Mesenteric fat pad (tissue), 1 donor: ENCODE data around the gene IQUB. TPM values are rescaled to one million over a fixed set of nuclear protein-coding genes. Genes with fewer than 3 reads are reported as not detected.
"Not testable (repeated sequence)": the region's sequence is repeated elsewhere in the genome, so short reads cannot be mapped to it uniquely, and the experiment has no call there.

Experiments used
- DNase-seq: peaks from one replicate; pipeline ENCODE4 v3.0.0-alpha.2; 2020; ENCODE audit warnings: low spot score
- total RNA-seq: library from RNA; stranded (reverse); fragmentation: NEBNext Ultra II Directional; extraction: Animal tissue kit (Norgen Biotek cat#: 25700); gene quantifications from one replicate; pipeline ENCODE4 v1.2.1, GENCODE V29; 2021
- donor health status: DM: yes; HTN: yes; CAD: no.

Gene IQUB
- total RNA-seq, 1 donor from 2014 or later: 0.10 TPM

DNA sequence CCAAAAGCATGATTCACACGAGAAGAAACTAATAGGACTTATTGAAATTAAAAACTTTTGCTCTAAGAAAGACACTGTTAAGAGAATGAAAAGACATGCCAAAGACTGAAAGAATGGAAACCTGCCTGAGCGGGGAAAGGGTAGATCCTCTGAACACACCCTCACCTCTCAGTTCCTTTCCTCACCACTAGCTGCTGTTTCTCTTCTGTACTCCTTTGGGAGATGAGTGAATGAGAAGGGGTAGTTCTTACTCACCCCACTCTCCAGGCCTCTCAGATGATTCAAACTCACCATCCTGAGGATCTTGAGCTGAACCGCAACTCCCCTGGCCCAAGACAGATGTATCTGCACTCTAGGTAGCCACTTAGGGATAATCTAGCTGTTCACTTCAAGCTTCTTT lies 41.9 kb downstream of the IQUB start:
- no peak for DNase-seq

DNA sequence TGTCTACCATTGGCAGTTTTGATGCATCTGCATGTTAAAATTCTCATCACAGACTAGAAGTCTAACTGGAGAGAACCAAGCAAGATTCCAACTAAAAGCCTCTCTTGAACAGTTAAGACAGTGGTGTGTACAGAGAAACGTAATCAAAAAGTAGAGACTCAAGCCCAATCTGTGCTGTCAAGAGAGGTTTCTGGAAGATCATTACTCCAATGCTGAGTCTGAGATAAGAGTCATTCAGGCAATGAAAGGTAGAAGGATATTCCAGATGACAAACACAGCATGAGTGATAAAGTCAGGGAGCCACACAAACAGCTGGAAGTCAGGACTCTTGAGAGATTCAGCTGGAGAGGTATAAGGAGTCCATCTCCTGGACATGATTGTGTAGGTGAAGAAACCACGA lies 48.7 kb downstream of the IQUB start:
- DNase-seq: no peak

DNA sequence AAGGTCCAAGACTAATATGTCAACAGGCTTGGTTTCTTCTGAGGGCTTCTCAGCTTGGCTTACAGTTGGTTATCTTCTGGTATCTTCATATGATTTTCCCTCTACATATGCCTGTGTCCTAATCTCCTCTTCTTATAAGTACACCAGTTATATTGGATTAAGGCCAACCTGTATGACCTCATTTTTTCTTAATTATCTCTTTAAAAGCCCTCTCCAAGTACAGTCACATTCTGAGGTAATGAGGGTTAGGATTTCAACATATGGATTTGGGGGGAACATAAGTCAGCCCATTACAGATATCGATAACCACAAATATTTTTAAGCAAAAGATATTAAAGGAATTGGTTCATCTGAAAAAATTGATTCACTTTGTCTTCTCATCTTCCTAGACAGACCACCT lies 49.2 kb downstream of the IQUB start:
- DNase-seq: no peak

DNA sequence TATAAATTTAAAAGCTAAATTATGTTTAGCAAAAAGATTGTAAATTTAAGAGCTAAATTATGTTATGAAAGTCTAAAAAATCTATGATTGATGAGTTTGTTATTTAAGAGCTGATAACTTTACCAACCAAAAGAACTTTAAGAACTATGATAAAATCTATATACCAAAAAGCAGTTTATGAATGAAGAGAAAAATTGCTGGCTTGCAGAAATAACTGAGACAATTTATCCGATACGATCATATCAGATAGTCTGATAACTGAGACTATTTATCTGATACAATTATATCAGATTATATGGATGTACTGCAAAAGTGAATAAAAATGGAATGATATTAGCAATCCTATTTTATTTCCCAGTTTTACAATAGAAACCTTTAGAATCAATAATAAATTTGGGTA lies 50.2 kb downstream of the IQUB start:
- no peak for DNase-seq

DNA sequence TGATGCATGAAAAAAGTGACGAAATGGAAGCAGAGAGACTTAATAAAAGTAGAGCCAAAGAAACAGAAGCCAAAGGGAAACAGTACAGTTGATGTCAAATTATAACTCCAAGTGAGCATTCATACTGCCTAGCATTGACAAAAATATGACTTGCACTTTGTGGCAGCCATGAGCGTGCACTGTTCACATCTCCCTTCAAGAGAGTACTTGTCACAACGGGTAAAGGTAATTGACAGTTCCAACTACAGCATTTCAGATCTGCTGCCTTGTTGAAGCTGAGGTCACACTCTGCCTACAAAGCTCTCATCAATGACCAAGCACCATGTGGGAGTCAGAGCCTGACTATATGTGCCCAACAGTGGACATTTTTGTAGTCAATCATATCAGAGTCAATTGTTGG lies 54.3 kb downstream of the IQUB start:
- DNase-seq: no peak

DNA sequence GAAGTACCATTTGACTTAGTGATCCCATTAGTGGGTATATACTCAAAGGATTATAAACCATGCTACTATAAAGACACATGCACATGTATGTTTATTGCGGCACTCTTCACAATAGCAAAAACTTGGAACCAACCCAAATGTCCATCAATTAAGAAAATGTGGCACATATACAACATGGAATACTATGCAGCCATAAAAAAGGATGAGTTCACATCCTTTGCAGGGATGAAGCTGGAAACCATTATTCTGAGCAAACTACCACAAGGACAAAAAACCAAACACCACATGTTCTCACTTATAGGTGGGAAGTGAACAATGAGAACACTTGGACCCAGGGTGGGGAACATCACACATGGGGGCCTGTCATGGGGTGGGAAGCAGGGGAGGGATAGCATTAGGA lies 56.3 kb downstream of the IQUB start:
- DNase-seq: not testable (repeated sequence)

DNA sequence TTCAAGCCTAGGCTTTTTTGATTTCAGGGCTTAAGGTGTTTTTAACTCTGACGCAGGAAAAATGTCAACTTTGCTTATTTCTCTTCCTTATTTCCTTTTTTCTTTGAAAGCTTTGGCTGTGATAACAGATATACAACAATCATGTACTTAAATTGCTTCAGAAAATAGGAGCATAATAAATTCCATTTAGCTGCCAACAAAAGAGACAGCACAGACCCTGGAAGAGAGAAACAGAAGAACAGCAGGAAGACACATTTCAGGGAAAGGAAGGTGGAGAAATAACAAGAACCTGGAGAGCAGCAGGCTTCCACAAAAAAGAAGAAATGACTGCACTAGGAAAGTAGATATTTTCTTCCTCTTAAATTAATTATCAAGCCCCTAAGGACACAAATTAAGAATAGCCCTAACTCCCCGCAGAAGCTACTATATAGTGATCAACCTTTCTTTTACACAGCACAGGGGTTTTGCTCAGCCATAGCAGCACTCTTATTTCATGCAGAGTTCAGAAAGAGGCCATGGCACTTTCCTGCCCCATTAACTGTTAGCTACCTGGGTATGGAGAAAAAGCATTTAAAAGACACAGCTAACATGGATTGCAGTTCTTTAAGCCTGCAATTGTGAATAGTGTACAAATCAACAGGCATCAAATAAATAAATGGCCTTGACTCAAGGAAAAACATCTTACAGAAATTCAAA lies 61.5 kb downstream of the IQUB start:
- no peak for DNase-seq

DNA sequence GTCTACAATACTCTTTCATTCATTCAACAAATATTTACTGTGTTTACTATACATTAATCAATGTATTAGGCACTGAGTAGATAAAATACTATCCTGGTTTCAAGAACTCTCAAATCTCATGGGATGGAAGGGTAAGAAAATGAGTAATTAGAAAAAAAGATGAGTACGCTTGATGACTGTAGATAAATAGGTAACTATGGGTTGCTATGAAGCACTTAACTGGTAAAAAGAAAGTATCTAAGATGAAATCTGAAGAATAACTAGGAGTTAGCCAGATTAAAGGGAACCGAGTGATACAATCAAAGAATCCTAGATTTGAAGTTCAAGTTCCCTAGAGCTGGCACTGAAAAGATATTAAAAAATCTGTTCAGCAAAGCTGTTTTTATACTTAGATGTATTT lies 62.1 kb downstream of the IQUB start:
- no peak for DNase-seq

DNA sequence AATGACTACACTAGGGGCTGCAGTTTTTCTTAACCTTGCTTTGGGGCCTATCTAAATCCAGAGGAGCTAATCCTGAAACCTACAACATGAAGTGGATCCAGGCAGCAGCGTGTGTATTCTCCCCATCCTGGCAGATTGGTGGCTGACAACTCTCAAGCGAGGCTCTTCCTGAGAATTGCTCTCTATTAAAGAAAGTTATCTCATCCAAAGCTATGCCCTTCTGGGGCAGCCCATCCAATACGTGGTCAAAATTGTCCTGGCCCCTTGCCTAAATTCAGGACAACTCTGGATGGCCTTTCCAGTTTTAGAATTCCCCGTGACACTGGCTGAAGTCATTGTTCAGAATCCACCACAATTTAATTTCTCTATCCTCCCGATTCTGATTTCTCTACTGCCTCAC lies 66.1 kb downstream of the IQUB start:
- DNase-seq: no peak

DNA sequence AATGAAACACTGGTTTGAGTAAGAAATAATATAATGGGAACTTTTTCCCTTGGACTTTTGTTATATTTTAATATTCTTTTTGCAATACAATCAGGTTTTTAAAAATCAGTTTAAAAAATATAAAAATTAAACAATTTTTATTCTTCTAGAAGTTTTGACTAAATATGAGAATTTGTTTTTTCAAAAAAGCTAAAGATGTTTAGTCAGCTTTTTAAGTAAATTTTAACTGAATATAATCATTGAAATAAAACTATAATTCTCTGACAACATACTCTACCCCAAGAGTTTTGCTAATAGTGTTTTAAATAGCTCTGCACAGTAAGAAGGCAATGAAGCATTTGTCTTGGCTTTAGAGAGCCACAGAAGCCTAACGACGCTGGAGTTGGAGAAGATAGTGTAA lies 70.5 kb downstream of the IQUB start:
- DNase-seq: no peak

DNA sequence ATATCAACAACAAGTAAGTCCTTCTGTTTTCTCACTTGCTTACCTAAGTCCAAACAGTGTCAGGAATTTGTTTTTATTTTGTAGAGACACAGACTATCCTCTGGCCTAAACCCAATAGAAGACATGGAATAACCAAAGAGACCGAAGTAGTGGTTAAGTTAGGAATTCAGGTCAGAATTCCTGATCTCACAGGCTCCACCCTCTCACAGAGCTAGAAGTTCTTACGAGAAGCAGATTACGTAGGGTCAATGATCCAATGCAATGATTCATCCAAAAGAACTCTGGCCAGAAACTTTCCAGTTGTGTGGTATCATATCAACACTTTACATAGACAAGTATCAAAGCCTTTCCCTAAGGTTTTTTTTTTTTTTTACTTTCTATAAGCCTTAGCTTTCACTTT lies 73.8 kb downstream of the IQUB start:
- no peak for DNase-seq

DNA sequence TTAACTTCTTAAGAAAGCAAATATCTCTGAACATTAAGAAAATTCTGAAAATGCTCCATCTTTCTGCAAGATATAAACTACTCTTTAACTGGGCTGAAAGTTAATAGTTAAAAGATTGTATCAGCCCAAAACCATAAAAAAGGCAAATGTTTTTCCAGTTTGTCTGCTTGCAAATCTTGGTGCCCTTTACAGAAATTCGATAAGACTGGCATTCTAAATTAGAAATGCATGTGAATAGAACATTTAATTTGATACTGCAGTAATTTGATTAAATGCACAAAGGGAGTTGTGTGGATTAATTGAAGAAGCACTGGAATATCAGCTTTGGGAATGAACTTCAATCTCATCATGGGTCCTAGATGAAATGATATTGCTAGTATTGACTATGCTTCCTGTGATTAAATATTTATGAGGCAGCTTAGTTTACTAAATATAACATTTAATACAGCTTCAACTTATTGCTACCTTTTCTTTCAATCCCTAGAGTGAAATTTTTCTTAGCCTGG lies 78.4 kb downstream of the IQUB start:
- DNase-seq: no peak

DNA sequence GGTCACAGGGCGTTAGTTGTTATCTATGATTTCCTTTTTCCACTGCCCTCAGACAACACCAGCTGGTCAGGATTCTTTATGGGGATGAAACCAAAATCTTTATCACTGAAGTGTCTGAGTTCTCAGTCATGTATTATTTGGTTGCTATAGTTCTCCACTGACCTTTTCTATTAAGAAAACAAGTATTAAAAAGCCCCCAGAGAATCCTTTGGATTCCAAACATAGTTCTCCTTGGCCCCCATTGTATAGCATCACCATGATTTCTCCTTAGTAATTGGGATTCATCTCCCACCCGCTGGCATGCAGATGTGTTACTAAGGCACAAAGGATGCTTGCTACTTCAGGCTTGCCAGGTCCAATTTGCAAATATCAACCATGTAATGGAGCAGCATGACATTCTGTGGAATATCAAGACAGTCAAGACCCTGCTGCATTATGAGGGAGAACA lies 94.3 kb downstream of the IQUB start:
- DNase-seq: no peak

DNA sequence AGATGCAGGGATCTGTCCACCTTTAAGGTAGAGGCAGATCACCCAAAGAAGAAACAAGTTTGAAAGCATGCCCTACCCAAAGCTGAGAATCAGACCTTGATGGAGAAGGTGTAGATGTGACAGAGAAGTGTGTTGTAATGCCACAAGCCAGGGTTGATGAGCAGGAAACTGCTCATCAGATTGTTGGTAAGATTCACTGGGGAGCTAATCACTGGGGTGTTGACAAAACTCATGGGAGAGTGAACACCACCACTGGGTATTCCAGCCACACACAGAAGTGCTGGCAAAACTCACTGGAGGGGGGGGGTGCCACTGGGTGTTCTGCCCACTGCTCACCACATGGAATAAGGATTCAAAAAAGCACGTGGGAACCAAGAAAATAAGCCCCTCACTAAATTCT lies 95.2 kb downstream of the IQUB start:
- DNase-seq: no peak

DNA sequence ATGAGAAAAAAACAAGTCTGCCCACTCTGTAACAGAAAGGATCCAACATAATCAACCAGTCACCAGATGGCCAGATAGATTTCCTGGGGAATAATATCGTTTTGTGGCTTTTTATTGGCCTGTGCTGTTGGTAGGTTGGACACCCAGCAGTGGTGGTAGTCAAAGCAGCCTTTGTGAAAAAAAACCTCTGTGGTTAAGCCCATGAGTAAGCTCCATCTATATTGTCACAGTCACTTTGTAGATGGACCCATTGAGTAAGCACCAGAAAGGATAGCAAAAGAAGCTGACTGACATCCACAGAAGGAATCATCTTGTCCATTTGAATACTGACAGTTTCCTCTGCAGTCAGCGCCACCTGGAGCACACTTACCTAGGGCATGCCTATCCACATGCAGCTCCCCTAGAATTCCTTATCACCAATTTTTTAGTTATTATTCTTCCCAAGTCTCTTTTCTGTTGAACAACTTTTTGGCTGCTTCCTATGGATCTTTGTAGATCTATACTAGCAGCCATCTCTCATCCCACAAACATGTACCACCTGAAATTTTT lies 96.9 kb downstream of the IQUB start:
- DNase-seq: no peak

DNA sequence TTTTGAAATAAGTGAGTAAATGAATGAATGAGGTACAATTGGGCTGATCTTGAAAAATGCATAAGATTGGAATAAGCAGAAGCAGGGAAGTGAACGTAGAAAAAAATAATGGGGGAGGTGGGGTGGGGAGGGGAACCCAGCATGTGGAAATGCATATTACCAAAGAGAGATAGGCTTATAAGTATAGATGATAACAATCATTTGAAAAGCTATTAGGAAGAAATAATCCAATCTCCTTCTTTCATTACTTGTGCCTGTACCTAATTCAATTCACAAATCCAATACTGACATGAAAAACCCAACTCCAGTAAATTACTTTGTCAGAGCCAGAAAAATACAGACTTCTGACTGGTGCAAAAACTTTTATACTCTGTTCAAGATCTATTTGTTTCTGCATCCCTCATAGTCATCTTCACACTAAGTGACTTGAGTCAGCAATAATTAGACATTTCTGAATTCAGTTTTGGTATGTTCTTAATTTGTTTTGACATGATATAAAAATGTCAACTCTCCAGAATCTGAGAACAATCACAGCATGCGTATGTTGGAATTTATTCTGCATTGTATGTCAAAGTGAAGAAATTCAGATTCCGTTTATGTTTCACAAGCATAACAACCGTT lies 99.2 kb downstream of the IQUB start:
- DNase-seq: no peak

DNA sequence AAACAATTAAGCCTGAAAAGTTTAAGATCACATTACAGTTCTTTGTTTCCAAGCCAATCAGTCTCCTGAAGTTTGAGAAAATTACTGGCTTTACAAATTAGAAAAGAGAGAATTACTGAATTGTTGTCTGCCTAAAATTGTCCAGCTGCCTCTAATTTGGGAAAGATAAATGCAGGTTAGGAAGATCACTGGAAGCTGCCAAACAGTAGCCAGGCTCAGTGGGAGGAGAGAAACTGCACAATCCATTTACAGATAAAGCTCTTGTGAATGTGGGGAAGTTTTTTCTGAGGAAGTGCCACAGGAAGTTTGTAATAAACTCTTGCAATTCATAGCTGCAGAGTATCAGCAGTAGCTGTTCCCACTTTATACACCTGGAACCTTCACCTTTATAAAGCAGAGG lies 100.7 kb downstream of the IQUB start:
- no peak for DNase-seq

DNA sequence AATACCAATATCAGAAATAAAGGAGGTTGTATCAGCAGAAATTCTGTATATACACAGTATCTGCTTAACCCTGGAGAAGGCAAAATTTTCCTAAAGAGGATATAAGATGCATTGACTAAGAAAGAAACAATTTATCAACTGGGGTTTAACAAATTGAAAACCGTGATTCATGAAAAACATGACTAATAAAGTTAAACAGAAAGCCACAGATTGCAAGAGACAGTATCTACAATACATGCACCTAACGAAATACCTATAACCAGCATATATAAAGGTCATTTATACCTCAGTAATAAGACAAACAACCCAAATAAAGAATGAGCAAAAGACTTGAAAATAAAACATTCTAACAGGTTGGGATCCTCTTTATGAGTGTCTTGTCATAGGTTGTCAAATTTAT lies 101.8 kb downstream of the IQUB start:
- no peak for DNase-seq

DNA sequence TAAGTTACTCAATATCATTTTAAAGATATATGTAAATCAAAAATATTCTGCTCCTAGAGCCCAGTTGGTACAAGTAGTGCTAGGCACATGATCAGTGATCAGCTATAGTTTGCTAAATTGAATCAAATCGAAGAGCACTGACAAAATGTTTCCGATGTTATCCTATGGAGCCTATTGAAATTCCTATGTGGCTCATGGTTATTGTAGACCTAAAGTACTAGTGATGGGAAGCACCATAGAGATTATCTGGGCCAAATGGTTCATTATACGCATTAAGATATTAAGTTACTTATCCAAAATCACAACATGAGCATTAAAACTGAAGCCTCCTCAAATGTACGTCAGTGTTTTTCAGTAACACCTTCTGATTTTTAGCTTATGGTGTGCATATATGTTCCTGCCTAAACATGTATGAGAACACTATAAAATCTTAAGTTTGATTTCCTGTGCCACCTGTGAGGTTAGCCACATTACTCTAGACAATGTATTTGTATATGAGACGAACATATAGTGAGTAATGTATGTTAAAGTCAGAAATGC lies 103.2 kb downstream of the IQUB start:
- no peak for DNase-seq

DNA sequence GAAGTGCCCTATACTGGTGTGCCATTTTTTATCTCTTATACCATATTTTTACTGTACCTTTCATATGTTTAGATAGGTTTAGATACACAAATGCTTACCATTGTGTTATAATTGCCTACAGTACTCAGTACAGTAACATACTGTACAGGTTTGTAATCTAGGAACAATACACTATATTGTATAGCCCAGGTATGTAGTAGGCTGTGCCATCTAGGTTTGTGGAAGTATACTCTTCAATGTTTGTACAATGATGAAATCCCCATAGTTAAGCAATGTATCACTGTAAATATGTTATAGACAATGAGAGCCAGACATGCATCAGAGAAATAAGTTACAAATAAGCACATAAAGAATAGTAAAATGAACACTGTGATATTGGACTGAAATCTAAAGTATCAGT lies 109.1 kb downstream of the IQUB start:
- no peak for DNase-seq

DNA sequence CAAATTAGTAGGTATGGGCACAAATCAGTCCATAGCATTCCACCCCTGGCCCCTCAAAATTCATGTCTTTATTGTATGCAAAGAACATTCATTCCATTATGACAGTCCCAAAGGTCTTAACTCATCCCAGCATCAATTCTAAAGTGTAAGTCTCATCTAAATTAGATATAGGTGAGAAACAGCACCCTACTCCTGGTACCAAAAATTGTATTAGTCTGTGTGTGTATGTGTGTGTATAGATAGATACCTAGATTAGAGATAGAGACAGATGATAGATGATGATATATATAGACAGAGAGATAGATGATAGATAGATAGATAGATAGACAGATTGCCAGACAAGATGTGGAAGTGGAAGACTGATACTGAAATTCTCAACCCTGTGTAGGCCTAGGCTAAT lies 109.9 kb downstream of the IQUB start:
- no peak for DNase-seq

DNA sequence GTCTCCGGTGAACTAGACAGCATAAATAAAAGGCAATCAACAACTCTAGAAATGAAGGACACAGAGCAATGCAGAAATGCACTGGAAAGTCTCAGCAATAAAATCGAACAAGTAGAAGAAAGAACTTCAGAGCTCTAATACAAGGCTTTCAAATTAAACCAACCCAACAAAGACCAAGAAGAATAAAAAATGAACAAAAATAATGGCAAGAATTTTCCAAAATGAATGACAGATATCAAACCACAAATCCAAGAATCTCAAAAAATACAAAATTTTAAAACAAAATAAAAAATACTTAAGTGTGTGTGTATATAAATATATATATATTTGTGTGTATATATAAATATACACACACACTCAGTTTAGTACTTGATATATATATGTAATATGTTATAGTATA lies 110.8 kb downstream of the IQUB start:
- no peak for DNase-seq

DNA sequence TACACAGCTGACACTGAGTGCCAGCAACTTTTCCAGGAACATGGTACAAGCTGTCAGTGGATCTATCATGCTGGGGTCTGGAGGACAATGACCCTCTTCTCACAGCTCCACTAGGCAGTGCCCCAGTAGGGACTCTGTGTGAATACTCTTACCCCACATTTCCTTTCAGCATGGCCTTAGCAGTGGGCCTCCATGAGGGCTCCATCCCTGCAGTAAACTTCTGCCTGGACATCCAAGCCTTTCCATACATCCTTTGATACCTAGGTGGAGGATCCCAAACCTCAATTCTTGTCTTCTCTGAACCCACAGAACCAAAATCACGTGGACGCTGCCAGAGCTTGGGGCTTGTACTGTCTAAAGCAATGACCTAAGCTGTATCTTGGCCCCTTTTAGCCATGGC lies 116.8 kb downstream of the IQUB start:
- DNase-seq: no peak
